HepG2 (cell line): ENCODE results near the gene SPART. TPM values are rescaled to one million over a fixed set of nuclear protein-coding genes. Genes with fewer than 3 reads are reported as not detected.

Source experiments
- ATAC-seq: fragments of 200-7000 bp; cut with Tn5 transposase; 3 replicates; pipeline ENCODE4 v1.9.1; 2020; ENCODE audit warnings: mild to moderate bottlenecking, moderate library complexity
- BruUV-seq: library from RNA; stranded (reverse); fragments of 400-500 nt; replicated peaks from 2 replicates; lab custom pipeline; 2021; lab: Mats Ljungman, UMichigan
- CTCF ChIA-PET: fragments of 300-600 bp; formaldehyde crosslinking; extraction: SDS; loops from one replicate; lab custom pipeline; 2021; ENCODE audit warnings: low total read pairs, inconsistent platforms, low intra/inter-chr PET ratio; lab: Yijun Ruan, JAX
- POLR2A ChIA-PET: fragments of 350-600 bp; sonication (Branson Sonifier 250); formaldehyde crosslinking; loops from one replicate; lab custom pipeline; 2020; ENCODE audit warnings: antibody characterized with exemption, inconsistent platforms; lab: Yijun Ruan, JAX
- DNase-seq: peaks from one replicate; pipeline ENCODE4 v3.0.0-alpha.2; 2015; ENCODE audit warnings: low spot score
- FAIRE-seq: peaks from 3 replicates; lab custom pipeline; 2011; peaks lifted over from hg19 to GRCh38; lab: Jason Lieb, UNC
- H2AFZ ChIP-seq: one replicate; pipeline ENCODE4 v1.6.1; 2011; ENCODE audit warnings: low read length, inconsistent platforms
- H3K27ac ChIP-seq: fragments of 300-600 bp; 3 replicates; pipeline ENCODE4 v1.8.0; 2011; ENCODE audit warnings: mixed run types, mild to moderate bottlenecking, mixed read lengths, low read length, inconsistent platforms; ENCODE audit not compliant: insufficient read depth; ENCODE audit errors: extremely low read length
- H3K27me3 ChIP-seq, 2 experiments: fragments of 200-600 bp in 1 of 2; 2 replicates in 1 of 2; 3 replicates in 1 of 2; pipeline versions ENCODE4 v1.6.0 to v1.8.0; 2011; ENCODE audit warnings: low read length in 2 of 2, mild to moderate bottlenecking in 2 of 2, moderate library complexity in 2 of 2, inconsistent platforms in 1 of 2; ENCODE audit not compliant: insufficient read depth in 2 of 2, control insufficient read depth in 1 of 2
- H3K36me3 ChIP-seq, 2 experiments: fragments of 200-600 bp in 1 of 2; replicated peaks in 1 of 2; 2 replicates in 1 of 2; 3 replicates in 1 of 2; pipeline versions ENCODE4 v1.5.1 to v1.8.0; 2011; ENCODE audit warnings: low read length in 2 of 2, inconsistent platforms in 1 of 2; ENCODE audit not compliant: insufficient read depth in 2 of 2, control insufficient read depth in 1 of 2
- H3K4me1 ChIP-seq: 2 replicates; pipeline ENCODE4 v1.5.1; 2012; ENCODE audit warnings: low read length, inconsistent platforms; ENCODE audit not compliant: insufficient read depth
- H3K4me2 ChIP-seq: 2 replicates; pipeline ENCODE4 v1.6.0; 2011; ENCODE audit warnings: low read depth, low read length, inconsistent platforms
- H3K4me3 ChIP-seq, 3 experiments: fragments of 200-600 bp in 1 of 3; sonication (generic), shearing (Covaris generic) in 1 of 3; replicated peaks in 1 of 3; 2 replicates each; pipeline ENCODE4 v1.5.1; 2011 to 2016; ENCODE audit warnings: low read length in 3 of 3, inconsistent platforms in 2 of 3, low read depth in 2 of 3, mild to moderate bottlenecking in 2 of 3, control low read depth in 1 of 3, mixed read lengths in 1 of 3; ENCODE audit not compliant: insufficient read depth in 1 of 3
- H3K79me2 ChIP-seq: one replicate; pipeline ENCODE4 v1.6.1; 2011; ENCODE audit warnings: low read length, inconsistent platforms; ENCODE audit not compliant: insufficient read depth
- H3K9ac ChIP-seq: 2 replicates; pipeline ENCODE4 v1.6.0; 2011; ENCODE audit warnings: mild to moderate bottlenecking, low read depth, low read length, inconsistent platforms; ENCODE audit not compliant: insufficient read depth
- H3K9me3 ChIP-seq: 2 replicates; pipeline ENCODE4 v1.5.1; 2012; ENCODE audit warnings: mild to moderate bottlenecking, low read length
- H4K20me1 ChIP-seq: 2 replicates; pipeline ENCODE4 v1.6.0; 2011; ENCODE audit warnings: inconsistent platforms, mild to moderate bottlenecking, low read length, moderate library complexity; ENCODE audit not compliant: insufficient read depth
- HNRNPL ChIP-seq: fragments of 200-400 bp; formaldehyde crosslinking; IDR thresholded peaks from 2 replicates; pipeline ENCODE4 v1.6.1; 2017; ENCODE audit warnings: mild to moderate bottlenecking, low read depth, low read length
- IRF1 ChIP-seq: sonication (generic); formaldehyde crosslinking; IDR thresholded peaks from 2 replicates; pipeline ENCODE4 v1.4.0; 2020; ENCODE audit warnings: low read depth, mild to moderate bottlenecking, missing genetic modification reagents
- MAFF ChIP-seq: IDR thresholded peaks from 2 replicates; pipeline ENCODE4 v1.6.1; 2011; ENCODE audit warnings: low read depth, low read length, improper control_type of control experiment
- NCOA5 ChIP-seq: sonication (generic); formaldehyde crosslinking; IDR thresholded peaks from 2 replicates; pipeline ENCODE4 v1.4.0; 2020; ENCODE audit warnings: missing genetic modification reagents
- NONO ChIP-seq, 2 experiments: fragments of 450-650 bp in 1 of 2; sonication (generic) in 1 of 2; formaldehyde crosslinking in 1 of 2; IDR thresholded peaks in 1 of 2; conservative IDR thresholded peaks in 1 of 2; 2 replicates each; pipeline versions ENCODE4 v1.6.1 to v1.8.0; 2017 to 2022; ENCODE audit warnings: mild to moderate bottlenecking in 1 of 2, missing genetic modification reagents in 1 of 2, moderate library complexity in 1 of 2
- PLRG1 ChIP-seq: fragments of 450-650 bp; conservative IDR thresholded peaks from 2 replicates; pipeline ENCODE4 v1.6.1; 2016
- ZBTB2 ChIP-seq: sonication (generic); formaldehyde crosslinking; IDR thresholded peaks from 2 replicates; pipeline ENCODE4 v1.8.0; 2022; ENCODE audit warnings: low read depth, missing genetic modification reagents
- ZBTB44 ChIP-seq: sonication (generic); formaldehyde crosslinking; IDR thresholded peaks from 2 replicates; pipeline ENCODE4 v1.4.0; 2020; ENCODE audit warnings: missing genetic modification reagents
- ZNF598 ChIP-seq: sonication (generic); formaldehyde crosslinking; IDR thresholded peaks from 2 replicates; pipeline ENCODE4 v1.5.1; 2020; ENCODE audit warnings: mild to moderate bottlenecking, missing genetic modification reagents, borderline replicate concordance
- ZNF761 ChIP-seq: sonication (generic); formaldehyde crosslinking; conservative IDR thresholded peaks from 2 replicates; pipeline ENCODE4 v1.4.0; 2020; ENCODE audit warnings: mild to moderate bottlenecking, missing genetic modification reagents
- WGBS: methylation state at CpG from one replicate; pipeline ENCODE4 v1.1.6; 2017; ENCODE audit warnings: low lambda C conversion rate; 5-methylcytosine and 5-hydroxymethylcytosine counted together
- in situ Hi-C: cut with HindIII; loops from 2 replicates; pipeline ENCODE4 v1.10.0; 2017; ENCODE audit warnings: low pct_unique_long_range_greater_than_20kb; ENCODE audit not compliant: extremely low pct_ligation_motif_present
- intact Hi-C: fragments of 100-400 bp; cut with micrococcal nuclease; formaldehyde crosslinking; loops from one replicate; pipeline ENCODE4 v1.10.0; 2022; ENCODE audit not compliant: unreplicated experiment
- polyA plus RNA-seq, 8 experiments: library from polyadenylated mRNA; depleted of rRNA in 3 of 8; stranded (reverse) in 7 of 8; unstranded in 1 of 8; fragments of >200 nt; fragmentation: Illumina TruSeq in 4 of 8; extraction: Trizol in 4 of 8; gene quantifications; 2 replicates each; pipeline versions ENCODE4 v1.2.1 to v1.2.3, GENCODE V29; 2011 to 2016; ENCODE audit warnings: low read depth in 4 of 8, missing spikeins in 1 of 8, mixed read lengths in 1 of 8; ENCODE audit not compliant: insufficient read depth in 1 of 8
- total RNA-seq, 5 experiments: library from RNA; depleted of rRNA; stranded (reverse); fragments of >200 nt; fragmentation: Illumina TruSeq; extraction: Trizol; gene quantifications; 2 replicates each; pipeline ENCODE4 v1.2.3, GENCODE V29; 2016; ENCODE audit warnings: low read depth in 1 of 5

SPART gene
- total and polyA plus RNA-seq, 2 of the 13 experiments (the other 11 are each of a cell fraction or from before 2014, with no cell fraction given): 8.9 to 28.8 TPM

- no TSS peak for BruUV-seq
- H3K4me3 ChIP-seq: no peak overlapping the region
- no peaks in the 10 kb centered on the region for H3K4me1 ChIP-seq
- ATAC-seq (no peak), DNase-seq (no peak), FAIRE-seq (no peak)
- ChIA-PET CTCF (no interaction called here), POLR2A (no interaction called here)
- no peak overlapping the region for H3K27ac ChIP-seq
- H3K27me3 ChIP-seq: no peaks in the 10 kb centered on the region
- no peaks in the 10 kb centered on the region for H3K79me2 ChIP-seq
- intact Hi-C loops: no loop called here
- H3K36me3 ChIP-seq: no peaks in the 10 kb centered on the region; a peak in 3 of 5 replicates
- H3K9ac ChIP-seq: no peak overlapping the region
- H3K4me2 ChIP-seq: no peak overlapping the region
- no peak overlapping the region for H2AFZ ChIP-seq
- TF ChIP-seq ZNF598 (CRISPR knock-in tag): no peak
- no peak for TF ChIP-seq MAFF
- no peak for TF ChIP-seq PLRG1
- TF ChIP-seq ZNF761: no peak
- no peak for TF ChIP-seq IRF1 (CRISPR knock-in tag)
- WGBS: 41% methylated on average over 3 of the region's 3 CpGs
- H4K20me1 ChIP-seq: no peaks in the 10 kb centered on the region
- in situ Hi-C loops: no loop called here
- no peaks in the 10 kb centered on the region for H3K9me3 ChIP-seq
Observed at GRCh38 chr13:36313047-36313969, 32.9 kb downstream of the SPART start.

- POLR2A ChIA-PET: no interaction called here
- in situ Hi-C loops: no loop called here
- Histone ChIP-seq H3K79me2 (no peaks in the 10 kb centered on the region), H3K9me3 (no peaks in the 10 kb centered on the region), H3K4me2 (no peak overlapping the region), H2AFZ (no peak overlapping the region), H3K27me3 (no peaks in the 10 kb centered on the region), H3K36me3 (no peaks in the 10 kb centered on the region; a peak in 3 of 5 replicates), H3K4me3 (no peak overlapping the region), H3K4me1 (no peaks in the 10 kb centered on the region), H3K27ac (no peak overlapping the region), H3K9ac (no peak overlapping the region), H4K20me1 (no peaks in the 10 kb centered on the region)
- WGBS: 50% methylated on average over 7 of the region's 7 CpGs
- ATAC-seq (no peak), FAIRE-seq (no peak), DNase-seq (no peak)
- BruUV-seq: no TSS peak
- intact Hi-C loops: no loop called here
- CTCF ChIA-PET: no interaction called here
- TF ChIP-seq ZBTB2 (CRISPR knock-in tag) (no peak), ZBTB44 (no peak), NCOA5 (CRISPR knock-in tag) (no peak), NONO (IDR thresholded peaks at IDR 0.05) (no peak), NONO (CRISPR knock-in tag; conservative IDR thresholded peaks at IDR 0.05) (no peak), HNRNPL (no peak)
Observed at GRCh38 chr13:36310417-36311108, 35.6 kb downstream of the SPART start.
